Psoas muscle (tissue), 8 donors: ENCODE measurements around the gene GRAP2. TPM values are rescaled to one million over a fixed set of nuclear protein-coding genes. Genes with fewer than 3 reads are reported as not detected.
"Not testable (repeated sequence)": the region's sequence is repeated elsewhere in the genome, so short reads cannot be mapped to it uniquely, and the experiment has no call there.

Experiments
- ATAC-seq, 4 donors: fragments of 200-7000 bp; cut with Tn5 transposase; one replicate each; pipeline ENCODE4 v1.9.1; 2020; ENCODE audit warnings: moderate library complexity in 3 of 4, mild to moderate bottlenecking in 2 of 4
- DNase-seq, 2 donors: peaks; one replicate each; pipeline ENCODE4 v3.0.0-alpha.2; 2020
- H3K27ac ChIP-seq: fragments of 200-600 bp; one replicate; pipeline ENCODE4 v1.8.0; 2022
- H3K27me3 ChIP-seq, 3 donors: fragments of 200-600 bp in 1 of 3; one replicate each; pipeline versions ENCODE4 v1.6.1 to v1.8.0; 2013 to 2022; ENCODE audit warnings: low read length in 2 of 3, mild to moderate bottlenecking in 2 of 3, moderate library complexity in 1 of 3; ENCODE audit not compliant: insufficient read depth in 3 of 3
- H3K36me3 ChIP-seq, 2 donors: fragments of 200-600 bp in 1 of 2; one replicate each; pipeline versions ENCODE4 v1.6.1 to v1.8.0; 2013 to 2022; ENCODE audit warnings: low read depth in 1 of 2, mild to moderate bottlenecking in 1 of 2, moderate library complexity in 1 of 2; ENCODE audit not compliant: insufficient read depth in 1 of 2
- H3K4me1 ChIP-seq: fragments of 200-600 bp; one replicate; pipeline ENCODE4 v1.8.0; 2022
- H3K4me3 ChIP-seq: fragments of 200-600 bp; one replicate; pipeline ENCODE4 v1.8.0; 2022; ENCODE audit warnings: mild to moderate bottlenecking
- H3K9me3 ChIP-seq: fragments of 200-600 bp; one replicate; pipeline ENCODE4 v1.8.0; 2022
- WGBS, 3 donors: extraction: QIAGEN DNeasy Blood & Tissue Kit; methylation state at CpG; one replicate each; pipeline versions ENCODE4 v1.1.6 to v1.1.7; 2013; 5-methylcytosine and 5-hydroxymethylcytosine counted together
- intact Hi-C, 2 donors: fragments of 100-400 bp; cut with DNase I; formaldehyde crosslinking; loops; one replicate each; pipeline versions ENCODE4 v1.11.0 to v1.14.2; 2022
- polyA plus RNA-seq, 3 donors: library from polyadenylated mRNA; stranded (reverse); fragments of 200-250 nt; gene quantifications; one replicate each; pipeline ENCODE4 v1.2.3, GENCODE V29; 2013
- total RNA-seq, 4 donors: library from RNA; stranded (reverse); fragmentation: NEBNext Ultra II Directional in 2 of 4; extraction: Animal tissue kit (Norgen Biotek cat#: 25700) in 2 of 4; gene quantifications; one replicate each; pipeline versions ENCODE4 v1.2.1 to v1.2.4, GENCODE V29; 2021 to 2023
- TF ChIP-seq, protein P1 (sequence below): fragments of 200-600 bp; IDR thresholded peaks from one replicate; pipeline ENCODE4 v1.8.0; 2022; ENCODE audit warnings: antibody characterized with exemption
- donor health status: healthy with polysubstance abuse.
- donor health status: DM: no; HTN: no; CAD: no; lungs with moderate emphysema.
- donor health status: Bipolar disorder and iron deficiency.
- donor health status: healthy.
- donor health status: DM: yes; HTN: yes; CAD: no.
- donor health status: DM: no; HTN: no; CAD: no.
- donor health status: DM: no; HTN: no; CAD: no.
- donor health status: DM: yes; HTN: yes; CAD: no.

Gene GRAP2
- total and polyA plus RNA-seq, 7 donors = 0.18 to 0.88 (median 0.33) TPM

DNA sequence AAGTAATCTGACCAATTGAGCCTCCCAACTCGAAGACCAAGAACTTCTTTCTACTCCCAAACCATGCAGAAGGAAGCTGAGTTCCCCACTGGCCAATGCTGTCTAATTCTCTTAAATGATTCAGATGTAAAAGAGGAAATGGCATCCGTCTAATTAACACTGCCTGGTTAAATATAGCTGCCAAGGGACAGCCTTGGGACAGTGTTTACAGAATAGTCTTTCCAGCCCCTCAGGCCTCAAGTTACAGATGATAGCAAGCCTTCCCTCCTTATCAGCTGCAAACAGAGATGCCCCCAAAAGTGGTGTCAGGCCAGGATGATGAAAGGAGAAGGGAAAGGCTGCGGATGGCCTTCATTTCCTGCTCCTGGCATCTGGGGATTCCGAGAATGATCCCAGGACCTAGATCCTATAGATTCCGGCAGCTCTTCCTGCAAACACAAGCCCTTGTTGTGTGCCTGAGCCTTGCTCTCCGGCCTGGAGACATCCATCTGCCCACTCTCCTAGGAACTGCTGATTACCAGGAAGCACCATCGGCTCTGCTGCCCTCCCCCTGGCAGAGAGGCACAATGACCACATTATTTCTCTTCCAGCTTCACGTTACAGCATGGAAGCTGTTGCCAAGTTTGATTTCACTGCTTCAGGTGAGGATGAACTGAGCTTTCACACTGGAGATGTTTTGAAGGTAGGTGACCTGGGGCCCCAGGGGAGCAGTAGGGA is 45.8 kb downstream of the GRAP2 start:
- peaks cover 0 to 2% (median 0%) of the 10 kb centered on the region in 3 donors for H3K27me3 ChIP-seq
- intact Hi-C loops = no loop called here
- no peak overlapping the region for H3K27ac ChIP-seq

GRCh38 chr22:39947220-39948216 is 46.6 kb downstream of the GRAP2 start:
- TF ChIP-seq, protein P1, sequence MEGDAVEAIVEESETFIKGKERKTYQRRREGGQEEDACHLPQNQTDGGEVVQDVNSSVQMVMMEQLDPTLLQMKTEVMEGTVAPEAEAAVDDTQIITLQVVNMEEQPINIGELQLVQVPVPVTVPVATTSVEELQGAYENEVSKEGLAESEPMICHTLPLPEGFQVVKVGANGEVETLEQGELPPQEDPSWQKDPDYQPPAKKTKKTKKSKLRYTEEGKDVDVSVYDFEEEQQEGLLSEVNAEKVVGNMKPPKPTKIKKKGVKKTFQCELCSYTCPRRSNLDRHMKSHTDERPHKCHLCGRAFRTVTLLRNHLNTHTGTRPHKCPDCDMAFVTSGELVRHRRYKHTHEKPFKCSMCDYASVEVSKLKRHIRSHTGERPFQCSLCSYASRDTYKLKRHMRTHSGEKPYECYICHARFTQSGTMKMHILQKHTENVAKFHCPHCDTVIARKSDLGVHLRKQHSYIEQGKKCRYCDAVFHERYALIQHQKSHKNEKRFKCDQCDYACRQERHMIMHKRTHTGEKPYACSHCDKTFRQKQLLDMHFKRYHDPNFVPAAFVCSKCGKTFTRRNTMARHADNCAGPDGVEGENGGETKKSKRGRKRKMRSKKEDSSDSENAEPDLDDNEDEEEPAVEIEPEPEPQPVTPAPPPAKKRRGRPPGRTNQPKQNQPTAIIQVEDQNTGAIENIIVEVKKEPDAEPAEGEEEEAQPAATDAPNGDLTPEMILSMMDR = no peak
- WGBS, 3 donors = 91 to 94% (median 91%) methylated on average over 8 of the region's 8 CpGs
- intact Hi-C loops = no loop called here
- H3K9me3 ChIP-seq = no peaks in the 10 kb centered on the region
- no peak for ATAC-seq
- no peaks in the 10 kb centered on the region for H3K4me1 ChIP-seq
- H3K4me3 ChIP-seq = no peak overlapping the region
- H3K27ac ChIP-seq = no peak overlapping the region
- peaks cover 0 to 2% (median 0%) of the 10 kb centered on the region in 3 donors for H3K27me3 ChIP-seq
- no peaks in the 10 kb centered on the region for H3K36me3 ChIP-seq
- no peak for DNase-seq

More for the DNA sequence above, 45.8 kb downstream of the GRAP2 start:
- Histone ChIP-seq H3K36me3 (no peaks in the 10 kb centered on the region), H3K4me1 (no peaks in the 10 kb centered on the region), H3K4me3 (no peak overlapping the region), H3K9me3 (no peaks in the 10 kb centered on the region)
- 48 to 60% (median 50%) methylated on average over 8 of the region's 8 CpGs for WGBS, 3 donors
- no peak for DNase-seq
- no peak for ATAC-seq
- TF ChIP-seq, protein P1 = no peak

- ATAC-seq (no peak), DNase-seq (no peak)
- TF ChIP-seq, protein P1 = no peak
- intact Hi-C loops = no loop called here
- Histone ChIP-seq H3K4me3 (no peak overlapping the region), H3K27me3 (peaks cover 0 to 2% (median 0%) of the 10 kb centered on the region in 3 donors), H3K4me1 (no peaks in the 10 kb centered on the region), H3K9me3 (no peaks in the 10 kb centered on the region), H3K27ac (no peak overlapping the region), H3K36me3 (no peaks in the 10 kb centered on the region)
- 81 to 84% (median 83%) methylated on average over 8 of the region's 8 CpGs for WGBS, 3 donors
Observed at GRCh38 chr22:39949964-39950737, 49.3 kb downstream of the GRAP2 start.

GRCh38 chr22:39951603-39952293 is 50.9 kb downstream of the GRAP2 start:
- H3K36me3 ChIP-seq, H3K27ac ChIP-seq, intact Hi-C loops, H3K4me3 ChIP-seq, H3K9me3 ChIP-seq, ATAC-seq, DNase-seq, H3K27me3 ChIP-seq, H3K4me1 ChIP-seq: not testable (repeated sequence)
- WGBS, 3 donors = 79 to 86% (median 82%) methylated on average over 11 of the region's 11 CpGs
